H1 (cell line): Measurements from ENCODE around the gene PPIF.

Experiments used
- ASH2L ChIP-seq: fragments of 200-600, 300-600 bp; sonication (generic); IDR thresholded peaks from one replicate; pipeline ENCODE4 v1.7.1; 2017; ENCODE audit warnings: low read length
- EGR1 ChIP-seq: IDR thresholded peaks from 2 replicates; pipeline ENCODE4 v1.6.1; 2011; ENCODE audit warnings: low read depth, low read length, borderline replicate concordance
- EZH2 ChIP-seq: fragments of 200-600 bp; sonication (generic); IDR thresholded peaks from 2 replicates; pipeline ENCODE4 v1.7.1; 2012; ENCODE audit warnings: low read depth, mild to moderate bottlenecking, moderate library complexity, low read length, inconsistent platforms; ENCODE audit not compliant: severe bottlenecking
- MAX ChIP-seq: IDR thresholded peaks from 2 replicates; pipeline ENCODE4 v1.6.1; 2012; ENCODE audit warnings: inconsistent platforms
- POLR2A ChIP-seq, 2 experiments: IDR thresholded peaks; 1 replicate in 1 of 2; 2 replicates in 1 of 2; pipeline ENCODE4 v1.6.1; 2011; ENCODE audit warnings: low read depth in 2 of 2, low read length in 2 of 2, mild to moderate bottlenecking in 2 of 2; ENCODE audit errors: control extremely low read depth in 1 of 2
- RXRA ChIP-seq: IDR thresholded peaks from 2 replicates; pipeline ENCODE4 v1.6.1; 2011; ENCODE audit warnings: low read depth, mild to moderate bottlenecking, low read length, moderate library complexity; ENCODE audit not compliant: insufficient read depth
- TBP ChIP-seq: IDR thresholded peaks from 2 replicates; pipeline ENCODE4 v1.6.1; 2011; ENCODE audit warnings: low read depth, low read length, improper control_type of control experiment
- TF ChIP-seq, protein P1 (sequence below), 3 experiments: IDR thresholded peaks; 1 replicate in 2 of 3; 2 replicates in 1 of 3; pipeline versions ENCODE4 v1.5.1 to v1.6.1; 2011; ENCODE audit warnings: low read length in 3 of 3, mild to moderate bottlenecking in 3 of 3, inconsistent platforms in 2 of 3, low read depth in 1 of 3, moderate library complexity in 1 of 3; ENCODE audit not compliant: insufficient read depth in 1 of 3; ENCODE audit errors: control extremely low read depth in 1 of 3

- TF ChIP-seq, protein P1, sequence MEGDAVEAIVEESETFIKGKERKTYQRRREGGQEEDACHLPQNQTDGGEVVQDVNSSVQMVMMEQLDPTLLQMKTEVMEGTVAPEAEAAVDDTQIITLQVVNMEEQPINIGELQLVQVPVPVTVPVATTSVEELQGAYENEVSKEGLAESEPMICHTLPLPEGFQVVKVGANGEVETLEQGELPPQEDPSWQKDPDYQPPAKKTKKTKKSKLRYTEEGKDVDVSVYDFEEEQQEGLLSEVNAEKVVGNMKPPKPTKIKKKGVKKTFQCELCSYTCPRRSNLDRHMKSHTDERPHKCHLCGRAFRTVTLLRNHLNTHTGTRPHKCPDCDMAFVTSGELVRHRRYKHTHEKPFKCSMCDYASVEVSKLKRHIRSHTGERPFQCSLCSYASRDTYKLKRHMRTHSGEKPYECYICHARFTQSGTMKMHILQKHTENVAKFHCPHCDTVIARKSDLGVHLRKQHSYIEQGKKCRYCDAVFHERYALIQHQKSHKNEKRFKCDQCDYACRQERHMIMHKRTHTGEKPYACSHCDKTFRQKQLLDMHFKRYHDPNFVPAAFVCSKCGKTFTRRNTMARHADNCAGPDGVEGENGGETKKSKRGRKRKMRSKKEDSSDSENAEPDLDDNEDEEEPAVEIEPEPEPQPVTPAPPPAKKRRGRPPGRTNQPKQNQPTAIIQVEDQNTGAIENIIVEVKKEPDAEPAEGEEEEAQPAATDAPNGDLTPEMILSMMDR (IDR thresholded peaks at IDR 0.05; ENCODE audit: control extremely low read depth in 1 of 3, insufficient read depth in 1 of 3, low read depth in 1 of 3, low read length in 3 of 3), result no peak
- TF ChIP-seq RXRA, result no peak
- no peak for TF ChIP-seq ASH2L
- TF ChIP-seq POLR2A (IDR thresholded peaks at IDR 0.05; ENCODE audit: control extremely low read depth in 1 of 2, low read depth in 2 of 2, low read length in 2 of 2), result no peak; a peak in 2 of 3 replicates
- peak; percentile 75 for TF ChIP-seq MAX
- TF ChIP-seq EZH2, result no peak
- no peak for TF ChIP-seq TBP
- no peak for TF ChIP-seq EGR1
Measured at GRCh38 chr10:79347894-79348639, 798 bp downstream of the PPIF start.
